Measurements from ENCODE around the gene MAPK4.

Gene MAPK4

DNA sequence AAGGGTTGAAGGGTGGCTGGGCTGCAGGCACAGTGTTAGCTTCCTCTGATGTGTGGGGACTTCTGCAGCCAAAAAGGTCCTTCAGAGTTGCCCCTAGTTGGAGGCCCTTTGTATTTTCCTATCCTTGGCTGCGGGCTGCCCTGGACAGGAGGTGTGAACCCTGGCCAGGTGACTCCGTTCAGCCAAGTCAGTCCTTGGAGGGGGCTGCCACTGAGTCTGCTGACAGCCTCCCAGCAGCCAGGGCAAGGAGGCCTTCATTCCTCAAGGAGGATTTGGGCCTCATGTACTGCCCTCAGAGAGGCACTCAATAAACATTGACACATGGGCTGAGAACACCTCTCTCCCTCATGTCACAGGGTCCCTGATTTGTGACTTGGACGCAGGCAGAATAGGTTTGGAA, 62.4 kb downstream of the MAPK4 start:
- no peak for DNase-seq (ENCODE audit: low read depth, low spot score)
- TF ChIP-seq, protein P1, sequence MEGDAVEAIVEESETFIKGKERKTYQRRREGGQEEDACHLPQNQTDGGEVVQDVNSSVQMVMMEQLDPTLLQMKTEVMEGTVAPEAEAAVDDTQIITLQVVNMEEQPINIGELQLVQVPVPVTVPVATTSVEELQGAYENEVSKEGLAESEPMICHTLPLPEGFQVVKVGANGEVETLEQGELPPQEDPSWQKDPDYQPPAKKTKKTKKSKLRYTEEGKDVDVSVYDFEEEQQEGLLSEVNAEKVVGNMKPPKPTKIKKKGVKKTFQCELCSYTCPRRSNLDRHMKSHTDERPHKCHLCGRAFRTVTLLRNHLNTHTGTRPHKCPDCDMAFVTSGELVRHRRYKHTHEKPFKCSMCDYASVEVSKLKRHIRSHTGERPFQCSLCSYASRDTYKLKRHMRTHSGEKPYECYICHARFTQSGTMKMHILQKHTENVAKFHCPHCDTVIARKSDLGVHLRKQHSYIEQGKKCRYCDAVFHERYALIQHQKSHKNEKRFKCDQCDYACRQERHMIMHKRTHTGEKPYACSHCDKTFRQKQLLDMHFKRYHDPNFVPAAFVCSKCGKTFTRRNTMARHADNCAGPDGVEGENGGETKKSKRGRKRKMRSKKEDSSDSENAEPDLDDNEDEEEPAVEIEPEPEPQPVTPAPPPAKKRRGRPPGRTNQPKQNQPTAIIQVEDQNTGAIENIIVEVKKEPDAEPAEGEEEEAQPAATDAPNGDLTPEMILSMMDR (IDR thresholded peaks at IDR 0.05; ENCODE audit: insufficient read depth, low read length, missing control alignments): no peak
- CTCF ChIA-PET: no interaction called here
- no peak overlapping the region for H3K4me3 ChIP-seq (ENCODE audit: low read depth, low read length)
- POLR2A ChIA-PET: no interaction called here

DNA sequence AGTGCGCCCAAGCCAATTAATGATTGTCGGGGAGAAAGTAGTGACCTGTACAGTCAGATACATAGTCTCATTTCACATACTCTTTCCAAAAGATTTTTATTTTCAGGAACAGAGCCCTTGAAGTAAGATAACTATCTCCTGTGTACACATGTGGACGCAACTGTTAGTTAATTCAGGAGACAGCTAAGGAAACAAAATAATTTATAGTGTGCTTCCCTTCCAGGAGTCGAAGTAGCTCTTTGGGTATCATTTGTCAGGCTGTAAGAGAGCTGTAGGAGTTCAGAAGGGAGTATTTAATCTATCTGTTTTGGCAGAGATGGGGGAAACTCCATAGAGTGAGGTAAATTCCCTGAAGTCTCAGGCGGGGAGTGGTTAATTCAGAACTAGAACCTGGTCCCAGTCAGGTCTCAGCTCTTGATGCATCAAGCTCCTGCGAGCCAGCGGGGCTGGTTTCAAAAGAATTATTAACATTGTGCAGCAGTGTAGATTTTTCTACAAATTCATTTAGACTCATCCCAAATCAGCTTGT, 63.0 kb downstream of the MAPK4 start:
- no peak for DNase-seq (ENCODE audit: low read depth, low spot score)
- H3K4me3 ChIP-seq (ENCODE audit: low read depth, low read length): no peak overlapping the region
- ChIA-PET POLR2A (no interaction called here), CTCF (no interaction called here)
- TF ChIP-seq, protein P1 (IDR thresholded peaks at IDR 0.05; ENCODE audit: insufficient read depth, low read length, missing control alignments): no peak

DNA sequence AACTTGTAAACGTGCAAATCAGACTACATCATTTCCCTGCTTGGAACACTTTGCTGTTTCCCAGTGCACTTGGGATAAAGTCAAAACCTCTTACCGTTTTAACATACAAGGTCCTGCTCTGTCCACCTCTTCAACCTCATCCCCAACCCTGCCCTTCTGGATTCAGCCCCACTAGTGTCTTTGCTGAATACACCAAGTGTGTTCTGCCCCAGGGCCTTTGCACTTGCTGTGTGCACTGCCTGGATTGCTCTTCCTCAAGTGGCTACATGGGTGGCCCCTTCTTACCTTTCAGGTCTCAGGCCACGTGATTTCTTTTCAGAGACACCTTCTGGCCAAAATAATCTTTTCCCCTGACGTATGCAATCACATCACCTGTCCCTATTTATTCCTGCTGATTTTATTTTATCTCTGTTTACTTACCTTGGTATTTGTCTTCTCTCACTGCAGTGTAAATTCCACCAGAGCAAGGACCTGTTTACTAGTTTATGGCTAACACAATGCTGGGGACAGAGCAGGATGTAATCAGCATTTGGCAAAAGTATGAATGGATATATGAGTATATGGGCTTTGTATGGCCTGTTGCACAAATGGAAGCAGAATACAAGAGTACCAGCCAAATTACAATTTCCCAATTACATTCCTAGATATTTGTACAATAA, 63.9 kb downstream of the MAPK4 start:
- TF ChIP-seq, protein P1 (IDR thresholded peaks at IDR 0.05; ENCODE audit: insufficient read depth, low read length, missing control alignments): no peak
- POLR2A ChIA-PET: no interaction called here
- no peak for DNase-seq (ENCODE audit: low read depth, low spot score)
- CTCF ChIA-PET: no interaction called here
- H3K4me3 ChIP-seq (ENCODE audit: low read depth, low read length): no peak overlapping the region

DNA sequence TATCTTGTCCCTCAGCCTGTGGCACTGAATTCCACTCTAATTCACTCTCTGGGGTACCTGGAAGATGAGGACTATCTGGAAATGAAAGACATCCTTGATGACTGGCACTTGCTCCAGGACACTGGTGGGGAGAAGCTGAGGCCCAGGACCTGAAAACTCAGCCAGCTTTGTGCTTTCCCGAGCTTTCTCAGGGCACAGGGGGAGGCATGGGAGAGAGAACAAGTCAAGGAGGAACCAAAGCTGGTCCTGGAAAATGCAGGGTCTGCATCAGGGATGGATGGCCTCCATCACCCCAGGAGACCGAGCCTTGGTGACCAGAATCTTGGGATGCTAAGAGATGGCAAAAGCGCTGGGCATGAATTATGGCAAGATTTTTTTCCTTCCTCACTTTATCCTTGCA, 65.1 kb downstream of the MAPK4 start:
- ChIA-PET CTCF (interaction anchor here (0.7 kb wide), 1 partner anchor 44 kb away, joined by 3 read pairs; no protein-coding TSS in a partner anchor), POLR2A (no interaction called here)
- TF ChIP-seq, protein P1 (IDR thresholded peaks at IDR 0.05; ENCODE audit: insufficient read depth, low read length, missing control alignments): no peak
- DNase-seq (ENCODE audit: low read depth, low spot score): no peak
- no peak overlapping the region for H3K4me3 ChIP-seq (ENCODE audit: low read depth, low read length)

DNA sequence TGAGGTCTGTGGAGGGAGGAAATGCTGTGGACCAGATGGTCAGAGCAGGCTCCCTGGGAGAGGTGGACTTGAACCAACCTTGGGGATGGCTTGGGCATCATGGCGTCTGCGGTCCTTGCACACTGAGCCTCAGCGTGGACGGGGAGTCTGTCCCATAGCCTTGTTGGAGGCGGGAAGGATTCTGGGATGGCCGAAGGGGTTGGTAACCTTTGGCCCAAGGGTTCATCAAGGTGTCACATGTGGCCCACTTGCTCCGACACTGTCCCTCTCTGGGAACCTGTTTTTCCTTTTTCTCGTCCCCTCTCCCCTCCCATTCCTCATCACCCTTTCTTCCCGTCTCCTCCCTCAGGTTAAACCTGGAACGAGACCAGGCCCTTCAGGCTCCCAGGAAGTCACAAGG, 66.4 kb downstream of the MAPK4 start:
- no peak for DNase-seq (ENCODE audit: low read depth, low spot score)
- TF ChIP-seq, protein P1 (IDR thresholded peaks at IDR 0.05; ENCODE audit: insufficient read depth, low read length, missing control alignments): no peak
- H3K4me3 ChIP-seq (ENCODE audit: low read depth, low read length): no peak overlapping the region
- POLR2A ChIA-PET: no interaction called here
- CTCF ChIA-PET: no interaction called here

DNA sequence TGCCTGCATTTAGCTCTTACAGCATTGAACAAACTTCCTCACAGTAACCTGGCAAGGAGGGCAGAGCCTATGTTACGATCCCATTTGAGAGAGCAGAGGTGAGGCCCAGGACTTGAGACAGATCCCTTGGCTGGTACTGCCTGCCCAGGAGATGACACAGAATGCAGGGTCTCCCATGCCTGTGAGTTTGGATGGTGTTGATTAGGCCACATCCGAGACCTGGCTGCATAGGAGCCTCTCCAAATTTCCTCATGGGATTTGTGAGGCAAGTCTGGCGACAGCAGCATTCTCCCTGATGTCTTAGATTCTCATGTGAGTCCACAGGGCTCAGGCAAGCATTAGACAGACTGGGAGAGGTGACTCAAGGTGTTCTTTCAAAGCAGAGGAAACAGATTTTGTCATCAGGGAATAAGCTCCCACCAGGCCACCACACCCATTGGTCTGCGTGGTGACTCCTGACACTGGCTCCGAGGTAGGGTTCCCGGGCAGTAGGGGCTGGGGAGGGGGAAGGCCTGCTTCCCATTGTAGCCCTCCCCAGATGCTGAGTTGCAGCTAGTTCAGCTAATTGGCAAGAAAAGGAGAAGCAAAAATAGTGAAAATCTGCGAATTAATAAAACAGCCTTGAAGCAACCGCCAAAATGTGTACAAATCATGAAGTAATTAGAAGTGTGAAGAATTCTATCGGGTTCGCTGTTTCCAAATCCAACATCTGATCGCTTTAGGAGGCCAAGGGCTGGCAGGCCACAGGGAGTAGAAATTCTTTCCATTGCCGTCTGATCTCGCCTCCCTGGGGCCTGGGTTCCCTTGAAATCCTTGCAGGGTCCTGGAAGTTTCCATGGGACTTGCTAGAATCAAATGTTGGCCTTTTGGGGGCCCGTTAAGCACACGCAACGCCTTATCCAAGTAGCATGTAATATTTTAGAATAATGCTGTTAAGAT, 68.0 kb downstream of the MAPK4 start:
- POLR2A ChIA-PET: no interaction called here
- TF ChIP-seq, protein P1 (IDR thresholded peaks at IDR 0.05; ENCODE audit: insufficient read depth, low read length, missing control alignments): no peak

More for the DNA sequence above, 68.0 kb downstream of the MAPK4 start:
- no peak for DNase-seq (ENCODE audit: low read depth, low spot score)
- CTCF ChIA-PET: no interaction called here
- H3K4me3 ChIP-seq (ENCODE audit: low read depth, low read length): no peak overlapping the region
